Smooth muscle cell (in vitro differentiated cells): Measurements from ENCODE around the gene KLHL22. TPM values are rescaled to one million over a fixed set of nuclear protein-coding genes. Genes with fewer than 3 reads are reported as not detected.

Experiments
- DNase-seq: peaks from one replicate; lab custom pipeline; 2025; ENCODE audit not compliant: unreplicated experiment; lab: John Stamatoyannopoulos, UW
- H2AFZ ChIP-seq: fragments of 200-600 bp; sonication (generic); 2 replicates; pipeline ENCODE4 v1.6.0; 2016; ENCODE audit warnings: antibody characterized with exemption, low read depth, mild to moderate bottlenecking
- H3F3A ChIP-seq: fragments of 200-600 bp; sonication (generic); 2 replicates; pipeline ENCODE4 v1.6.0; 2017; ENCODE audit warnings: antibody characterized with exemption, low read depth
- H3K27ac ChIP-seq: fragments of 200-600 bp; sonication (generic); 2 replicates; pipeline ENCODE4 v1.5.1; 2016; ENCODE audit warnings: low read depth, mild to moderate bottlenecking
- H3K27me3 ChIP-seq: fragments of 200-600 bp; sonication (generic); 2 replicates; pipeline ENCODE4 v1.6.1; 2016; ENCODE audit warnings: low read depth, mild to moderate bottlenecking
- H3K36me3 ChIP-seq: fragments of 200-600 bp; sonication (generic); 2 replicates; pipeline ENCODE4 v1.5.1; 2016; ENCODE audit warnings: low read depth
- H3K4me1 ChIP-seq: fragments of 200-600 bp; sonication (generic); 2 replicates; pipeline ENCODE4 v1.5.1; 2016; ENCODE audit warnings: low read depth
- H3K4me2 ChIP-seq: fragments of 200-600 bp; sonication (generic); 2 replicates; pipeline ENCODE4 v1.6.0; 2016; ENCODE audit warnings: mild to moderate bottlenecking
- H3K4me3 ChIP-seq: fragments of 200-600 bp; sonication (generic); 2 replicates; pipeline ENCODE4 v1.5.1; 2016; ENCODE audit warnings: mild to moderate bottlenecking
- H3K79me2 ChIP-seq: fragments of 200-600 bp; sonication (generic); 2 replicates; pipeline ENCODE4 v1.6.0; 2016; ENCODE audit warnings: low read depth, mild to moderate bottlenecking
- H3K9ac ChIP-seq: fragments of 200-600 bp; sonication (generic); 2 replicates; pipeline ENCODE4 v1.6.0; 2016; ENCODE audit warnings: low read depth
- H3K9me3 ChIP-seq: fragments of 200-600 bp; sonication (generic); replicated peaks from 2 replicates; pipeline ENCODE4 v1.5.1; 2016; ENCODE audit warnings: low read depth
- H4K20me1 ChIP-seq: fragments of 200-600 bp; sonication (generic); 2 replicates; pipeline ENCODE4 v1.6.0; 2016; ENCODE audit warnings: low read depth
- CTCF ChIP-seq: fragments of 200-600 bp; sonication (generic); IDR thresholded peaks from 2 replicates; pipeline ENCODE4 v1.5.1; 2017; ENCODE audit warnings: borderline replicate concordance, mild to moderate bottlenecking, antibody characterized with exemption; ENCODE audit not compliant: insufficient read depth, poor library complexity, severe bottlenecking
- WGBS: methylation state at CpG from one replicate; pipeline ENCODE4 v1.1.7; 2016; ENCODE audit warnings: low lambda C conversion rate; 5-methylcytosine and 5-hydroxymethylcytosine counted together
- polyA plus RNA-seq: library from polyadenylated mRNA; unstranded; fragments of >200 nt; fragmentation: Nextera tagmentation; extraction: Ambion mirVana; gene quantifications from 2 replicates; pipeline ENCODE4 v1.2.1, GENCODE V29; 2016
- total RNA-seq: library from RNA; depleted of rRNA; stranded (reverse); fragments of >200 nt; gene quantifications from 2 replicates; pipeline ENCODE4 v1.2.3, GENCODE V29; 2014

The KLHL22 gene
- total and polyA plus RNA-seq, 2 experiments from 2014 or later = 17.1 to 27.3 TPM

DNA sequence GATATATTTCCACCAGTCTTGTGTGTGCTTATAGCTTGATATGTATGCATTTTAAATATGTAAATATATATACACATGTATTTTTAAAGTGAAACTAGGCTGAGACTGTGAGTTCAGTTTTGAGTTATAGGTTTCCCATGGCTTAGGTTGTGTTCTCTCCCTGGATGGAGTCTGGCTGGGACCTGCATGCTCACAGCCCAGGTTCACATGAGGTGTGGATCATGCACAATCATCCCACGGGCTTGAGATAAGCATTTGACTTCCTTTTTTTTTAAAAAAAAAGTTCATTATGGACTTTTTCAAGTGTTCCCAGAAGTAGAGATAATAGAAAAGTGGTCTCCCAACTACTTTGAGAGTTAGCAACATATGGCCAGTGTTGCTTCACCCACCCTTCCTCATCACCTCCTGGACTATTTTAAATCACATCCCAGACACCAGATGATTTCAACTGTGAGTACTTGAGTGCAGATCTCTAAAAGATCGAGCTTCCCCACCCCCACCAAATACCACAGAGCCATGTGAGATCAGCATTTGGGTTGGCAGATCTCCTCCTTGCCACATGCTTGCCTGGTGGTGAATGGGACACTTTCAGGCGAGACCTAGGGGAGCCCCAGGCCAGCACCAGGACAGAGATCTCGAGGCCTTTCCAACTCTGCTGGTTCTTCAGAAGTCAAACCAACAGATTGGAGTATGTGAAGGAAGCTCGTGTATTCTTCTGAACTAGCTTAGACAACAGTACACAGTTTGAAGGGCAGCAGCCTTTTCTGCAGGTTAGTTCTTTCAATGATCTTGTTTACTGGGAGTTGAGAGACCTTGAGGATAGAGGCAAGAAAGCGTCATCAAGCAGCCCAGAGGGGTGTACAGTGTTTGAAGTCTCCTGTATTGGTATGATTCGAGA is 27.7 kb upstream of the KLHL22 start:
- H3K4me2 ChIP-seq = peak overlapping the region; percentile 23
- no peaks in the 10 kb centered on the region for H3K36me3 ChIP-seq
- no peak for DNase-seq
- peaks cover 47% of the 10 kb centered on the region for H3F3A ChIP-seq
- H4K20me1 ChIP-seq = peaks cover 100% of the 10 kb centered on the region
- H3K4me3 ChIP-seq = no peak overlapping the region
- TF ChIP-seq CTCF = no peak
- peak overlapping the region; percentile 98 for H3K27ac ChIP-seq
- H2AFZ ChIP-seq = no peak overlapping the region
- H3K27me3 ChIP-seq = no peaks in the 10 kb centered on the region
- H3K4me1 ChIP-seq = peaks cover 23% of the 10 kb centered on the region
- H3K9ac ChIP-seq = no peak overlapping the region
- 59% methylated on average over 7 of the region's 7 CpGs for WGBS
- no peaks in the 10 kb centered on the region for H3K9me3 ChIP-seq
- peaks cover 97% of the 10 kb centered on the region for H3K79me2 ChIP-seq

GRCh38 chr22:20522134-20523004 is 26.8 kb upstream of the KLHL22 start:
- 86% methylated on average over 10 of the region's 11 CpGs for WGBS
- Histone ChIP-seq H4K20me1 (peaks cover 100% of the 10 kb centered on the region), H3K79me2 (peaks cover 97% of the 10 kb centered on the region), H3K27ac (peak overlapping the region; percentile 98), H3K9me3 (no peaks in the 10 kb centered on the region), H3K4me2 (peak overlapping the region; percentile 23), H2AFZ (no peak overlapping the region), H3K9ac (peak overlapping the region; percentile 16), H3K4me3 (no peak overlapping the region), H3K36me3 (no peaks in the 10 kb centered on the region), H3K27me3 (no peaks in the 10 kb centered on the region), H3F3A (peaks cover 44% of the 10 kb centered on the region), H3K4me1 (peaks cover 23% of the 10 kb centered on the region)
- no peak for TF ChIP-seq CTCF
- DNase-seq = no peak

DNA sequence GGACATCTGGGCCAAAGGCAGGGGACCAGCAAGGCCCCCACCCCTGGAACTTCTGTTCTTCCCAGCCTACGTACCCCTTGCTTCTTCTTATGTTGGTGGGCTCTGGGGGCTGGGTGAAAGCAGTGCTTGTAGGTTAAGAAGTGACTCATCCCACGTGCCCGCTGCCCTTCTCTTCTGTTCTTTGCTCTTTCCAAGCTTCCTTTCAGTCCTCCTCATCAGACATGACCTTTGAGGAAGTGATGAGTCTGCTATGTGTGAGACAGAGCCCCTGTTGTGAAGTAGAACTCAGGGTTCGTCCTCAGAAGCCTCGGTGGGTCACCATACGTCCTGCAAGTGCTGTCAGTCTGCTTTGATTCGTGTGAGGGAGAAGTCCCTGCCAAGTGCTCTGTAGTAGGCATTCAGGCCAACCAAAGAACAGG is 24.5 kb upstream of the KLHL22 start:
- Histone ChIP-seq H3K4me3 (no peak overlapping the region), H4K20me1 (peaks cover 100% of the 10 kb centered on the region), H3F3A (peaks cover 31% of the 10 kb centered on the region), H3K36me3 (no peaks in the 10 kb centered on the region), H3K4me2 (peak overlapping the region; percentile 32), H3K79me2 (peaks cover 100% of the 10 kb centered on the region), H3K9ac (no peak overlapping the region), H3K4me1 (peaks cover 9% of the 10 kb centered on the region), H3K27ac (peak overlapping the region; percentile 82), H2AFZ (no peak overlapping the region), H3K9me3 (no peaks in the 10 kb centered on the region), H3K27me3 (no peaks in the 10 kb centered on the region)
- 40% methylated on average over 7 of the region's 7 CpGs for WGBS
- TF ChIP-seq CTCF = no peak
- DNase-seq = no peak
